ENCODE results near the gene DNAJB14. TPM values are rescaled to one million over a fixed set of nuclear protein-coding genes. Genes with fewer than 3 reads are reported as not detected.
"Not testable (repeated sequence)": the region's sequence is repeated elsewhere in the genome, so short reads cannot be mapped to it uniquely, and the experiment has no call there.

Gene DNAJB14
- total RNA-seq, 4 donors from 2014 or later, result 18.4 to 64.9 (median 19.8) TPM

DNA sequence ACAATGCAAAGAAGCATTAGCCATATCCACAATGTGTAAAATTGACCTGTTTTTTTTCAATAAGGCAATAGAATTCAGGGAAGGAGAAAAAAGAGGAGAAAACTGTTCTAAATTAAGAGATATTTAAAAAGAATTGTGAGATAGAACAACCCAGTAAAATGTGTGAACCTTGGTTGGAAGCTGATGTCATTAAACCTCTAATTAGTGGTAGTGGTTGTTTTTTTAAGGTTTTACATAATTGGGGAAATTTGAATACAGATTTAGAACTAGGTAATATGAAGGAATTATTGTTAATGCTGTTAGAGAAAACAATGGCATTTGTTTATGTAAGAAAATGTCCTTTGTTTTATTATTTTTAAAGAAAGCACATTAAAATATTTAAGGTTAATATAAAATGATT lies 18.8 kb upstream of the DNAJB14 start:
- H3K4me3 ChIP-seq (ENCODE audit: low read depth, poor library complexity, severe bottlenecking), result no peak overlapping the region
- DNase-seq (ENCODE audit: low spot score in 2 of 2), result no peak
- TF ChIP-seq, protein P1, sequence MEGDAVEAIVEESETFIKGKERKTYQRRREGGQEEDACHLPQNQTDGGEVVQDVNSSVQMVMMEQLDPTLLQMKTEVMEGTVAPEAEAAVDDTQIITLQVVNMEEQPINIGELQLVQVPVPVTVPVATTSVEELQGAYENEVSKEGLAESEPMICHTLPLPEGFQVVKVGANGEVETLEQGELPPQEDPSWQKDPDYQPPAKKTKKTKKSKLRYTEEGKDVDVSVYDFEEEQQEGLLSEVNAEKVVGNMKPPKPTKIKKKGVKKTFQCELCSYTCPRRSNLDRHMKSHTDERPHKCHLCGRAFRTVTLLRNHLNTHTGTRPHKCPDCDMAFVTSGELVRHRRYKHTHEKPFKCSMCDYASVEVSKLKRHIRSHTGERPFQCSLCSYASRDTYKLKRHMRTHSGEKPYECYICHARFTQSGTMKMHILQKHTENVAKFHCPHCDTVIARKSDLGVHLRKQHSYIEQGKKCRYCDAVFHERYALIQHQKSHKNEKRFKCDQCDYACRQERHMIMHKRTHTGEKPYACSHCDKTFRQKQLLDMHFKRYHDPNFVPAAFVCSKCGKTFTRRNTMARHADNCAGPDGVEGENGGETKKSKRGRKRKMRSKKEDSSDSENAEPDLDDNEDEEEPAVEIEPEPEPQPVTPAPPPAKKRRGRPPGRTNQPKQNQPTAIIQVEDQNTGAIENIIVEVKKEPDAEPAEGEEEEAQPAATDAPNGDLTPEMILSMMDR (IDR thresholded peaks at IDR 0.05), result no peak
- no peak for TF ChIP-seq POLR2A (IDR thresholded peaks at IDR 0.05)
- intact Hi-C loops (cut with DNase I; ENCODE audit: low total_unique reads), result no loop called here

DNA sequence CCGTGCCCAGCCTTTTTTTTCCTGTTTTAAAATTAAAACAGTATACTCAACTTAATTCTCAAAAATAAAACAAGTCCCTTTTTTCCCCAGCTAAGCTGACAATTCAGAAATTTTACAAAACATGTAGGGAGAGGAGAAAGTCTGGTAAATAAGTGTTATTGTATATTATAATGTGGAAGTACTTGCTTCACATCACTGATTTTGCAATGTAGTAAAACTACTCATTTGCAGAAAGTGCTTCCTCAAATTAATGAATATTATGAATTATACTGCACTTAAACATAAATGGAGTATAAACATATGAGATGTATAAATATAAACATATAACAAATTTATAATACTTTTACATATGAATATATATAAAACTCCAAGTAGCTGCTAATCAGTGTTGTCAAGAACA lies 15.3 kb upstream of the DNAJB14 start:
- WGBS, 2 donors, result 92 to 100% methylated on average over 1 of the region's 1 CpG

DNA sequence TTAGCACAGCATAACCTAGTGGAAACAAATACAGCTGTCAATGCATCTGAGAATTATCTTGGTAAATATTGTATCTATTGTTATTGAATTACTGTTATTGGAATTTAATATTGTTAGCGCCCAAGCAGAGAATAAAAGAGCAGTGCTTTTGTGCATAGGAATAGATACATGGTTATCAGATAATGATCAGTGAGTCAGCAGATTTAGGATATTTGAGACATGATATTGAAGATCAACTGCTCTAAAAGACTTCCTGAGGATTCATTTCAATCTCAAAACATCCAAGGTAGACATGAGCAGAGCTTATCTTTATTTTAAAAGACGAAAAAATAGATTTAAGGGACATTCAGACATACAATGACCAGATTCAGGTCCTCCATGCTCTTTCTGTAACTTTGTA lies 14.2 kb upstream of the DNAJB14 start:
- intact Hi-C loops (cut with DNase I; ENCODE audit: low total_unique reads), result no loop called here
- TF ChIP-seq POLR2A (IDR thresholded peaks at IDR 0.05), result no peak
- TF ChIP-seq, protein P1 (IDR thresholded peaks at IDR 0.05), result no peak
- H3K4me3 ChIP-seq (ENCODE audit: low read depth, poor library complexity, severe bottlenecking), result no peak overlapping the region
- DNase-seq (ENCODE audit: low spot score in 2 of 2), result no peak
- 77 to 86% methylated on average over 2 of the region's 2 CpGs for WGBS, 2 donors

More for the DNA sequence above, 15.3 kb upstream of the DNAJB14 start:
- TF ChIP-seq POLR2A (IDR thresholded peaks at IDR 0.05), result no peak
- TF ChIP-seq, protein P1 (IDR thresholded peaks at IDR 0.05), result no peak
- H3K4me3 ChIP-seq (ENCODE audit: low read depth, poor library complexity, severe bottlenecking), result no peak overlapping the region
- no peak for DNase-seq (ENCODE audit: low spot score in 2 of 2)
- intact Hi-C loops (cut with DNase I; ENCODE audit: low total_unique reads), result no loop called here

DNA sequence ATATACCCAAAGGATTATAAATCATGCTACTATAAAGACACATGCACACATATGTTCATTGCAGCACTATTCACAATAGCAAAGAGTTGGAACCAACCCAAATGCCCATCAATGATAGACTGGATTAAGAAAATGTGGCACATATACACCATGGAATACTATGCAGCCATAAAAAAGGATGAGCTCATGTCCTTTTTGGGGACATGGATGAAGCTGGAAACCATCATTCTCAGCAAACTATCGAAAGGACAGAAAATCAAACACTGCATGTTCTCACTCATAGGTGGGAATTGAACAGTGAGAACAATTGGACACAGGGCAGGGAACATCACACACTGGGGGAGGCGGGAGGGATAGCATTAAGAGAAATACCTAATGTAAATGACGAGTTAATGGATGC lies 11.8 kb upstream of the DNAJB14 start:
- DNase-seq (ENCODE audit: low spot score in 2 of 2); intact Hi-C loops (cut with DNase I; ENCODE audit: low total_unique reads): not testable (repeated sequence)
- WGBS, 2 donors, result 95% methylated on average over 3 of the region's 3 CpGs

DNA sequence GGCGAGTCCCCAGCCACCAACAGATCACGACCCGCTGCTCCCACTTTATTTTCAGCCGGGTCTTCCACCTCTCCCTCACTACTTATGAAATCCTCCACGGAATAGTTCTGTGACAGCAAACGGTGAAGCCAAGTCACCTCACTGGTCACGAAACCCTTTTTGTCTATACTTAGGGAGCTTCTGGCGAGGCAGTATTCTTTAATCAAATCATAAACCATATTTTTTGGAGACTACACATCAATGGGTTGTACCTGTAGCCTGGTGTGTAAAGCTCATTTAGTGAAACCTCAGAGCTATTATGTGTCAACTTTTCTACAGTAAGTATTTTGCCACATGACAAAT lies 4.5 kb upstream of the DNAJB14 start:
- intact Hi-C loops (cut with DNase I; ENCODE audit: low total_unique reads), result loop anchor here (5.0 kb wide), 1 partner anchor 389 kb away; the partner anchor contains the start of gene TRMT10A
- H3K4me3 ChIP-seq (ENCODE audit: low read depth, poor library complexity, severe bottlenecking), result peak overlapping the region; percentile 70
- TF ChIP-seq POLR2A (IDR thresholded peaks at IDR 0.05), result no peak
- TF ChIP-seq, protein P1 (IDR thresholded peaks at IDR 0.05), result no peak
- WGBS, 2 donors, result 0 to 1% methylated on average over 8 of the region's 8 CpGs
- no peak for DNase-seq (ENCODE audit: low spot score in 2 of 2)

More for the DNA sequence above, 11.8 kb upstream of the DNAJB14 start:
- not testable (repeated sequence) for H3K4me3 ChIP-seq (ENCODE audit: low read depth, poor library complexity, severe bottlenecking)

DNA sequence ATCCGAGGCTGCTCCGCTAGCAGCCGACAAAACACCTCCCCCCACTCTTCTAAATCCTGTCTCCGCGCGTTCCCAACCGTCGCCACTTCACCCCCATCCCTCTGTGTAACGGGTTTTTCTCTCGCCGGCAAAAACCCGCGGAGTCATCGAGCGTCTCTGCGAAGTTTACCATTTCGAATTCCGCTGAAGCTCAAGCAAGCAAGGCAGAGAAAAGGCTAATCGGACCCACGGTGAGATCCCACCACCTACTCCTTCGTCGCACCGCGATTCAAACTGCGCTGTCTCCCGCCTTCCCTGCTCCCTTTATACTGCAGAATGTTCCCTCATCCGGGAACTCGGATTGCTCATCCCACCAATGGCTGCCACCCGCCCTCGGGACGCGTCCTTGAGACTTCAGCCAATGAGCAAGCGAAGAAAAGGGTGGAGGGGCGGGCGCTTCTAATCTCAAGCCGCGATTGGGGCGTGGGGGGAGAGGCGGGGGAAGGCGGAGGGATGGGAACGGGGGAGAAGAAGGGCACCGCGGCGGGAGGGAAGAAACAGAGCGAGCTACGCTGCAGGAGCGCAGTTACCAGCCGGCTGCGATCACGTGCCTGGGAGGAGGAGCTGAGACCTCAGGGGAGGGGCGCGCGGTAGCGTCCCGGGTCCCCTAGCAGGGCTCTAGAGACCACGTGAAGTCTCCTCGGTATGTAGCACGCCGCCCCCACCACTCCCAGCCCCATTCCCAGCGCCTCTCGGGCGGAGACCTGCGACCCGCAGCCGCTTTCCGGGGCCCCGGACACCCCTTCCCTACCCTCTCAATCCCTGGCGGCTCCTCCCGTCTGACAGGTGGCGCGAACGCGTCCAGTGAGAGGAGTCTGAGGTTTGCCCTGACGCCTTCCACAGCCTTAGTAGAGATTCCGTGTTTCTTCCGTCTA lies 3.8 kb upstream of the DNAJB14 start, which contains the start of gene H2AZ1:
H2AZ1 (minus strand) TSS at position 277 of the 914 bp plus-strand sequence; CDS start at position 172, 105 bp downstream.
- TF ChIP-seq, protein P1 (IDR thresholded peaks at IDR 0.05), result no peak
- peak in 1 of 2 donors; percentile 89 for TF ChIP-seq POLR2A (IDR thresholded peaks at IDR 0.05)
- peak within 1 kb of the TSS; percentile 70 for H3K4me3 ChIP-seq (ENCODE audit: low read depth, poor library complexity, severe bottlenecking)
- 0 to 1% methylated on average over 74 to 76 of the region's 76 CpGs for WGBS, 2 donors
- DNase-seq (ENCODE audit: low spot score in 2 of 2), result peak; percentile 99 to 100
- intact Hi-C loops (cut with DNase I; ENCODE audit: low total_unique reads), result loop anchor here (5.0 to 10.0 kb wide), 2 partner anchors 55 to 388 kb away; partner anchors contain the start of genes LAMTOR3 and TRMT10A

Data from lower leg skin (tissue), 4 donors.